HG02798 (cell line): ENCODE results near the gene VKORC1.

Experiments used
- ATAC-seq: cut with Tn5 transposase; IDR thresholded peaks from one replicate; pipeline ENCODE4 v1.9.1; 2021; ENCODE audit warnings: mild to moderate bottlenecking; ENCODE audit not compliant: unreplicated experiment, poor library complexity

VKORC1 gene

GRCh38 chr16:31072540-31073141 is 22.0 kb downstream of the VKORC1 start:
- ATAC-seq, result no peak

DNA sequence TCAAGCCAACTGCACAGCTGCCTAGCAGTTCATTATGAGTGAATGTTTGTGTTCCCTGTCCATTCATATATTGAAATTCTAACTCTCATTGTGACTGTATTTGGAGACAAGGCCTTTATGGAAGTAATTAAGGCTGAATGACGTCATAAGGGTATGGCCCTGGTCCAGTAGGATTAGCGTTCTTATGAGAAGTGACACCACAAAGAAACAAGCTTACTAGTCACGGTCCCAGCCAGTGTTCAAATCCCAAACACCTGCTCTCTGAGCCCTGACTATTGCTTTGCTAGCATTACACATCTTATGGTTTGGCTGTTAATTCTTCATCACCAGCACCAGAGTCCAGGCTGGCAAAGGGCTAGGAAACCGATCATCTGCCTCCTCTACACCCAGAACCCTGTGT is 22.7 kb downstream of the VKORC1 start:
- ATAC-seq, result no peak

- no peak for ATAC-seq
Measured at GRCh38 chr16:31067342-31067741, 27.3 kb downstream of the VKORC1 start.

- ATAC-seq, result no peak
Measured at GRCh38 chr16:31064882-31065461, 29.6 kb downstream of the VKORC1 start.

DNA sequence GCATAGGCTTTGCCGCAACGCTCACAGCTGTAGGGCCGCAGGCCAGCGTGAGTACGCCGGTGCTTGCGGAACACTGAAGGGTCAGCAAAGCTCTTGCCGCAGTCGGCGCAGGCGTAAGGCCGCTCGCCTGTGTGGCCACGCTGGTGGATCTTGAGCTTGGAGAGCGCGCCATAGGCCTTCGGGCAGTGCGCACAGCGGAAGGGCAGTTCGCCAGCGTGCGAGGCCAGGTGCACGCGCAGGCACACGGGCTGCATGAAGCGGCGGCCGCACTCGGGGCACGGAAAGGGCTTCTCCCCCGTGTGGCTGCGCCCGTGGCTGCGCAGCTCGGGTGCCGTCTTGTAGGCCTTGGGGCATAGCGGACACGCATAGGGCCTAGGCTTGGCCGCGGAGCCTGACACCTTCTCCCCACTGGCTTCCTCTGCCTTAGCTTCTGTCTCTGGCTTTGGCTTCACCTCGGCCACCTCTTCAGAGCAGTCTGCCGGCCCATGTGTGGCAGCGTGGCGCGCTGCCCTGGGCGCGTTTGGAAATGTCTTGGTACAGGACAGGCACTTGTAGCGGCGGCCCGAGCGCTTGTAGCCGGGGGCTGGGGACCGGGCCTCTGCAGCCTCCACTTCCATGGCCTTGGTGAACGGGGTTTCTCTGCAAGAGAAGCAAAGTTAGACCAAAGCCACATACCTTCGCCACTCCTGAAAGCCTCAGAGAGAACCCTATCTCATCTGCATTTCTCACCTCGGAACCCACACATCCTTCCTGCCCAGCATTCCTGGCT is 30.6 kb downstream of the VKORC1 start:
- no peak for ATAC-seq

GRCh38 chr16:31063495-31063842 is 31.1 kb downstream of the VKORC1 start:
- no peak for ATAC-seq

DNA sequence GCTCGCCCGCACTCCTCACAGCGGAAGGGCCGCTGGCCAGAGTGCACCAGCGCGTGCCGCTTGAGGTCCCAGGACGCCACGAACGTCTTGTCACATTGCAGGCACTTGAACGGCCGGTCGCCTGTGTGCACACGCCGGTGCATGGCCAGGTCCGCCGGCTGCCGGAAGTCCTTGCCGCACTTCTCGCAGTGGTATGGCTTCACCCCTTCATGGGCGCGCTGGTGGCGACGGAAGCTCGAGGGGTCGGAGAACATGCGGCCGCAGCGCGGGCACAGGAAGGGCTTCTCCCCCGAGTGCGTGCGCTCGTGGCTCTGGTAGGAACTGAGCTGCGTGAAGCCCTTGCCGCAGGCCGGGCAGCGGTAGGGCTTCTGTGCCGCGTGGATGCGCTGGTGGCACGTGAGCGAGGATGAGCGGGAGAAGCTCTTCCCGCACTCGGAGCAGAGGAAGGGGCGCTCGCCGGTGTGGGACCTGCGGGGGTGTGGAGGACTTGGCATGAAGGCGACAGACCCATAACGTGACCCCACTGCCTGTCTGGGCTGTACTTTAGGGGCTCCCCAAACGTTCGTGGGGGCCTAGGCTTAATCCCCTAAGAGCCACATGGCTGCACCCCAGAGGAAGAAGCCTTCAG is 32.7 kb downstream of the VKORC1 start:
- ATAC-seq, result no peak

DNA sequence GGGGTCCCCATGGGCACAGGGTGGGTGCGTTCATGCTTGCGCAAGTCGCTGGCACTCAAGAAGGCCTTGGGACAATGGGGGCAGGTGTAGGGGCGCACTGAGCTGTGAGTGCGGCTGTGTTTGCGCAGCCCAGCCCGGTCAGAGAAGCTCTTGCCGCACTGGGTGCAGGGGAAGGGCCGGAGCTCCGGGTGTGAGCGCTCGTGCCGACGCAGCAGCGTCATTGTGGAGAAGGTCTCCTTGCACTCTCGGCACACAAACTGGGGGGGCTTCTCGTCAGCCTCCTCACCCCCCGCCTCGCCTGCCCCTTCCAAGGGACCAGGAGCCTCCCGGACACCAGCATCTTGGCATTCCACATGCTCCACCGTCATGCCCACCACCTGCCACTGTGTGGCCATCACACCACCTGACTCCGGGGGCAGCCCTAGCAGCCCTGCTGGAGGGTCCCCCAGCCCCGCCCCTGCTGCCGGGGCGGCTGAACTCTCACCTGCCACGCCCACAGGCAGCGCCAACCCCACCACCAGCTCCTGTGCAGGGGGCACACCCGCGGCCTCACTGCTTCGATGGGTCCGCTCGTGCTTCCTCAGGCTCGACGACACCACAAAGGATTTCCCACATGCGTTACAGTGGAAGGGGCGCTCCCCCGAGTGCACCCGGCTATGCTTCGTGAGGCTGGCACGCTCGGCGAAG is 33.3 kb downstream of the VKORC1 start:
- ATAC-seq, result no peak

DNA sequence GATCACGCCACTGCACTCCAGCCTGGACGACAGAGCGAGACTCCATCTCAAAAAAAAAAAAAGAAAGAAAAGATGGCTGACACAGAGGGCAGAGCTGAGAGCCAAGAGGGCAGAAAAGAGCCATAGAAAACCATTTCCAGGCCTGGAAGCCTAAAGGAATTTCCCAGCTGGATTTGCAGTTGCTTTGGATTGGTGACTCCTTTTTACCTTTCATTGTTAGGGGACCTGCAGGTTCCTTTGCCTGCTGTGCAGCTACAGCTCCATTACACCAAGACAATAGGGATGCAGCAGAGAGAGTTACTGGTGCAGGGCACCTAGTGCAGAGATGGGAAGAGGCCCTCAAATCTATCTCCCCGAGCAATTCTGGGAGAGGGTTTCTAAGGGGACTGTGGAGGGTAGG is 39.0 kb downstream of the VKORC1 start:
- ATAC-seq, result no peak

DNA sequence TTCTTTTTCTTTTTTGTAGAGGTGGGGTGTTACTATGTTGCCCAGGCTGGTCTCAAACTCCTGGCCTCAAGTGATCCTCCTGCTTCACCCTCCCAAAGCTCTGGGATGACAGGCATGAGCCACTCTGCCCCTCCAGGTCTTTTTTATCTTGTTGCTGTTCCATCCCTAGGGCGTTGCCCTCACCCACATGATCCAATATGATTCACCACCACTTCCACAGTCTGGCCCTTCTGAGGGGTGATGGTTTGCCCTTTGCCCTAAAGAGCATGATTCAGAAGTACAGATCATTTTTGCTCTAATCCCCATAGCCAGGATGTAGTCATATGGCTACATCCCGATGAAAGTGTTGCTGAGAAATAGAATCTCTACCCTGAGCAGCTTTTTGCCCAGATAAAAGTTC is 42.5 kb downstream of the VKORC1 start:
- no peak for ATAC-seq

GRCh38 chr16:31050280-31051030 is 44.1 kb downstream of the VKORC1 start:
- no peak for ATAC-seq

GRCh38 chr16:31043898-31044481 is 50.6 kb downstream of the VKORC1 start:
- ATAC-seq, result no peak

GRCh38 chr16:31043352-31043751 is 51.2 kb downstream of the VKORC1 start:
- ATAC-seq, result no peak

DNA sequence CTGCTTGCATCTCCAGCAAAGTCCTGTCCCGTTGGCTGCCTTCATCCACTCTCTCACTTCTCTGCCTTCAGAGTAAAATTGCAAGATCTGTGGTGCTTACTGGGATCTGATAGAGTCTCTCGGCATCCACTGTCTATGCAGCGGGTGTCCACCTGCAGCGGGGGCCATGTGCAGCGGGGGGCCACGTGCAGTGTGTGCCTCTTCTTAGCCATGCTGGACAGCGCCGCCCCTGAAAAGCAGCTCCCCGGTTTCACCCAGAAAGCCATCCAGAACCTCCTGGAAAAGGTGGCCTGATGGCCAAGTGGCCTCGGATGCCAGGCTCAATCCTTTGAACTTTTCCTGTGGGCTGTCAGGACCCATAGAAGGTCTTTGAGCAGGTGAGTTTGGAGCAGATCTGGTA is 51.7 kb downstream of the VKORC1 start:
- no peak for ATAC-seq
